Left cardiac atrium (tissue), 4 donors: ENCODE results near the gene SHISAL1. TPM values are rescaled to one million over a fixed set of nuclear protein-coding genes. Genes with fewer than 3 reads are reported as not detected.

ENCODE experiments used
- ATAC-seq, 2 donors: fragments of 200-7000 bp; cut with Tn5 transposase; one replicate each; pipeline ENCODE4 v1.9.1; 2020; ENCODE audit warnings: mild to moderate bottlenecking in 2 of 2, moderate library complexity in 2 of 2
- DNase-seq: peaks from one replicate; pipeline ENCODE4 v3.0.0-alpha.2; 2020
- intact Hi-C, 2 donors: fragments of 100-400 bp; cut with DNase I; formaldehyde crosslinking; loops; one replicate each; pipeline versions ENCODE4 v1.14.1 to v1.15.1; 2022 to 2023
- total RNA-seq, 2 donors: library from RNA; stranded (reverse); fragmentation: NEBNext Ultra II Directional; extraction: Animal tissue kit (Norgen Biotek cat#: 25700); gene quantifications; one replicate each; pipeline ENCODE4 v1.2.1, GENCODE V29; 2021
- donor health status: DM: no; HTN: yes; CAD: no.
- donor health status: DM: no; HTN: yes; CAD: no; lungs with severe emphysema.
- donor health status: DM: yes; HTN: yes; CAD: no.
- donor health status: Dilated cardiomyopathy.

Gene SHISAL1
- total RNA-seq, 2 donors from 2014 or later = 1.4 to 4.2 TPM

DNA sequence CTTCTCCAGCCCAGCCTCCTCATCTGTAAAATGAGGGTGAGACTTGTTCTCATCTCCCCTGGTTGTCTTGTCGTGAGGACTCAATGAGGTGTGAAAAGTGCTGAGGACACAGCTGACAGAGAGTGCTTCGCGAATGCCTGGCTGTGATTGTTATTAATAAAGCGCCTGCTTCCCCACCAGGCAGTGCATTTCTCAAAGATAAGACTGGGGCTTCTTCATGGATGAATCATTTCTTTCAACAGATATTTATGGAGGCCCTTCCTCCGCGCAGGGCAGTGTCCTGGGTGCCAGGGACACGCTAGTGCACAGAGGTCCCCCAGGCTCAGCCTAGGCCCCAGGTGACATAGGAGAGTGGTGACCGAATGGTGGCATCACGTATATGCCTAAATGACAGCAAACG lies 34.3 kb upstream of the SHISAL1 start:
- intact Hi-C loops = no loop called here
- peak; percentile 9 to 68 for ATAC-seq

DNA sequence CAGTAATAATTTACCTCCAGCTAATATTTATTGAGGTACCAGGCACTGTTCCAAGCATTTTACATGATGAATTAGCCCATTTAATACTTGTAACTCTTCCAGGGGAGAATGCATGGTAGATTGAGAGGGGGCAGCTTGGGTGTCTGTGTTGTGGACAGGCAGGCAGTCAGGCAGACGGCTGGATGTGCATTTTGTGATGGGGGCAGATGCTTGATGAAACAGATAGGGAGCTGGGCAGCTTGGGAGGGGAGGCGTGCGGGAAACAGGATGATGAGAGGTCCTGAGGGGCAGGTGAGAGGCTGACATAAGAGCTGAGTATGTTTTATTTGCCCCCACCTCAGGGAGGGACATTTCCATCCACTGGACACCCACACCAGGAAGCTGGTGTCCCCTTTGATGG lies 33.1 kb upstream of the SHISAL1 start:
- intact Hi-C loops = no loop called here
- DNase-seq = no peak
- no peak for ATAC-seq

More for the DNA sequence above, 34.3 kb upstream of the SHISAL1 start:
- DNase-seq = no peak

DNA sequence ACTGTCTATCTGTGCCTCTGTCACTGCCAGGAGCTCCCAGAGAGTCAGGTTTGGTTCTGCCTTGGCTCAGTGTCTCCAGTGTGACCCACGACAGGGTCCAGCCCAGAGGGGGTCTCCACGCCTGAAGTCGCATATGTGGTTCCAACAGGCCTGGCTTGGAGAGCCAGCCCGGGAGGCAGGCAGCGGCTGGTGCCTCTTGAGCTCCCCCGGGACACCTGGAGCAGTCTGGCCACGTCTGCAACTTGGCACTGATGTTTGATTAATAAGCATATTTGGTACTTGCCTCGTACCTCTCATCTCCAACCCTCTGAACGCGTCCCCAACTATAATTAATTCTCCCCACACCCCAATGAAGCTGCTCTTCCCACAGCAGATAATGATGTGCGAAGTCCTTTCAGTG lies 31.7 kb upstream of the SHISAL1 start:
- no peak for ATAC-seq
- intact Hi-C loops = no loop called here
- DNase-seq = no peak

DNA sequence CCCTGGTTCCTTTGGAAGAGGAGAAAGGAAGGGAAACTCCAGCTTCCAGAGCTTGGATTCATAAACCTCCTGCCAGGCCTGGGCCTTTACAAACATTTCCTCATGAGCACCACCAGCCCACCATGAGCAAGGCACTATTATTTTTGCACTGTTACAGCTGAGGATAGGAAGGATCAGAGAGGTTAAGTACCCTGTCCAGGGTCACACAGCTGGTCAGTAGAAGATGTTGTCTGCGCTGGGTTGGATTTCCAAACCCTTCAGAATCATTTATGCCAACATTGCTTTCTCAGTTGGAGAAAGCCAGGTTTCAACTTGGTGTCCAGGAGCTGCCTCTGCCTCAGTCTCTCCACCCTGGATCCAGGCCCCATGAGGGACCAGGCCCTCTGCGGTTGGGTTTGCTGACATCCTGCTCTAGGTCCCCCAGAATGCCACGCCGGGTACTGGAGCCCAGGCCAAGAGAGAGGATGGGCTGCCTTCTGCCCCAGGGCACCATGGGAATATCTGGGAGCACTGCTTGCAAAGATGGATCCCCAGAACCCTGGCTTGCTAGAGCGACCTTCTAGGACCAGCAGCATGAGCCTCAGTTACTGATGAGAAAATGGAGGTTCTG lies 29.7 kb upstream of the SHISAL1 start:
- ATAC-seq (no peak), DNase-seq (no peak)
- intact Hi-C loops = no loop called here

DNA sequence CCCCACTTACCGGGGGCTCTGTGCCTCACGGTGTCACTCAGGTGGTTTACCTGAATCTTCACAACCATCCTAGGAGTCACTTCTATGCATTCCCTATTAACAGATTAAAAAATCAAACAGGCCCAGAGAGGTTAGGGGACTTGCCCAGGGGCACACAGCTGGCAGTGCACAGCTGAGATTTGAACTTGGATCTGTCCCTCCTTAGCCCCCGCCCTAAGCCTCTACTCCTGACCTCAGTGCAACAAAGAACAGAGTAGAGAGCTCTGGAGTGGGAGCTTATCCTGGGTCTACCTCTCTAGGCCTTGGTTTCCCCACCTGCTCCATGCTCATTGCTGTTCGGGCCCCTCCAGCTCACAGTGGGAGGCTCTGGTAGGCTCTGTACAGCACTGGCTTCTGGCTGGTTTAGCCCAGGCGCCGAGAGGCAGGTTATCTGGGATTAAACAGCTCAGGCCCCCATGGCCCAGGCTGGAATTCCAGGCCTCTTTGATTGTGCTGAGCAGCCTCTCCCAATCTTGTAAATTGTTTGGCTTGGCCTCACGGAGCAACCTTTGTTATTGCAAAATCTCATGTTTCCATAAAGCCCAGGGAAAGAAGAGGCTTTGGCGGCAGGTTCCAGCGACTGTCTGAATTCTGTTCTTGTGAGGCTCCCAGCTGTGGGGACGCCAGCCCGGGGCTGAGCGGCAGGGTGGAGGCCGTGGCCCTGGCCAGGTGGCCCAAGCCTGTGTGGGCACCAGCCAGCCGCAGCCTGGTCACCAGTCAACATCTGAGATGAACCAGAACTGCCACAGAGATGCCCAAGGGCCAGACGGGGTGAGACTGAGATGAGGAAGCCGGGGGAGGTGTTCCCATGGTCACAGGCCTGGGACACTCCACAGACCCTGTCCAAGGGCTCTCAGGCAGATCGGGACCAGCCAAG lies 28.9 kb upstream of the SHISAL1 start:
- ATAC-seq (peak; percentile 50 to 67), DNase-seq (peak; percentile 69)
- intact Hi-C loops = no loop called here

DNA sequence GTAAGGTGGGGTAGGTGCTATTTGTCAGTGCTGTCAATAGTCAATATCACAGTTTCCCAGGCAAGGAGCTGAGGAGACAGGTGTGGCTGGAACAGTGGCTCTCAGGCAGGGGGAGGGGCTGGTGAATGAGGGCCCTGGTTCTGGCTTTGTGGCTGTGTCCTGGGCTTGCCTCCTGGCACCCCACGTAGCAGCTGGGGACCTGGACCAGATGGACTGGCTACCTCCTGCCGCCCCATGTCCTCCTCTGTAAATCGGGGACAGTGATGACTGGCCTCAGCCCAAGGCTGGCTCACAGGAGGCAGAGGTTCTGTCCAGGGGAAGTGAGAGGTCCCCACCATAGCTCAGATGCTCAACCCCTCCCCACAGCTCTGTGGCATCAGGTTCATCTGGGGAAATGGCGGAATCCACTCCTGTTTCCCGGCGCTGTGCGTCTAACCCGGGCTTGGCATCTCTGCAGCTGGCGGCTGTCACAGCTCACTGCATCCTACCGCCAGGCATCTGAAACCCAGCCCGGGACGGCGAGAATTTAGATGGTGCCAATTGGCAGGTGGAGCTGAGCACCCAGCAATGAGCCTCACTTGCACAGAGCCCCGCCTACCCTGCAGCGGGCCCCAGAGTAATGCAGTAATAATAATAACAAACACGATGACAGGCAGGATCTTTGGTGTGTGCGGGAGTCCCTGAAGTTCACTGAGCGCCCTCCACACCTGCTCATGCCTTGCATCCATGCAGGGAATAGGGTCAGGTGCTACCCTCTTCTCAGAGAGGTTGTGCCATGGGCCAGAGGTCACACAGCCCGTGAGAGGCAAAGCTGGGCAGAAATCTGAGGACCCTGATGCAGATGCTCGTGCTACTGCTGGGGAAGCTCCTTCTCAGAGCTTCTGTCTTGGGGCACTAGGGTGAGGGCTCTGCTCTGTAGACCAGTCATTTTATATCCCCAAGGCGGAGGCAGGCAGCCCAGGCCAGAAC lies 27.8 kb upstream of the SHISAL1 start:
- DNase-seq (no peak), ATAC-seq (no peak)
- intact Hi-C loops = no loop called here

DNA sequence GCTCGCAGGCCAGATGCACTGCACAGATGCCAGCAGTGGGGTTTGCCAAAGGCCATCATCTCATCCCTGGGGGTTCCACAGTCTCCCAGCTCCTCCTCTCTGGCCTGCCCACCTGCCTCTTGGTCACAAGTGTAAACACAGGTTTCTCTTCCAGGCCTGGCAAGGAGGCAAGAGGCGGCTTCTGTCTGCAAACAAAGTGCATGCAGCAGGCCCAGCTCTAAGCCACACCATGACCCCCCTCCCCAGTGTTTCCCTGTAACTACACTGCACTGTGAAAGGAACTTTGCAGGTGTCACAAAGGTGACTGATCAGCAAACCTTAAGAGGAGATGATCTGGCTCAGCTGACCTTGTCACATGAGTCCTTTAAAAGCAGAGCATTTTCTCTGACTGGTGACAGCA lies 26.2 kb upstream of the SHISAL1 start:
- DNase-seq = no peak
- intact Hi-C loops = no loop called here
- no peak for ATAC-seq

DNA sequence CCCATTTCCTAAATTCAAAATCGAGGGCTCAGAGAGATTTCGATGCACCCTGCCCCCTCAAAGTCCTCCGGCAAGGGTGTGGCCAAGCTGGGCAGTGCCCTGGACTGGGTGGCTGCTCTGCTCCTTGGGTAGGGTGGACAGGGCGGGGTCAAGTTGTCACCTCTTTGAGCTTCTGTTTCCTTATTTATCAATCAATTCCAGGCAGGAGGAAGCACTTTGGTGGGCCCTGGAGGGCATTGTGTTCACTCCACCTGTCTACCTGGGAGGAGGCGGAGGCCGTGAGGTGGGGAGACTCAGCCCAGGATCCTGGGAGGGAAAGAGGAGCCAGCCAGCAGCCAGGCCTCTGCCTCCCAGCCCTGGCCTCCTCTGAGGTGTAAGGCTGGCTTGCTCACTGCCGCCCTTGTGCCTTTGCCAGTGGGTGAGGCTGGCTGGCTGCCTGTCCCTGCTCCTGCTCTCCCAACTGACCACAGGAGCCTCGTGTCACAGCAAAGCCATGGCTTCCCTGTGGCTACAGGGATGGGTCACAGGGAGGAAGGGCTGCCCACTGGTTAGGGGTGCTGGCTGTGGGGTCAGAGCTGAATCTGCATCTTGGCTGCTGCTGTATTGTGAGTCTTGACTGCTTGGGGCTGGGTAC lies 25.5 kb upstream of the SHISAL1 start:
- intact Hi-C loops = no loop called here
- DNase-seq = no peak
- ATAC-seq = peak; percentile 48 to 59

DNA sequence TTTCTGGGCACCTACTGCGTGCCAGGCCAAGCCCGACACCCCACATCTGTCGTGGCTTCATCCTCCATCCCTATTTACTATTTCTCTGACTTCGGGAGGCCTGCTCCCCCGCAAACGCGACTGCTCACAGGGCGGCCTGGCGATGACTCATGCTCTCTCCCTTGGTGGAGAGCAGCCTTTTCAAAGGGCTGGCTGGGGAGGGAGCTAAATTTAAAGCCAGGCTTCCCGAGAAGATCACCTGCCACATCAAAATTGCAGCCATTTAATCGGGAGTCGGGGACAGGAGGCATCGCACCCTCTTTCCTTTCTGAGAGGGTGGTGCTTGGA lies 24.9 kb upstream of the SHISAL1 start:
- DNase-seq (peak; percentile 72), ATAC-seq (peak; percentile 58 to 73)
- intact Hi-C loops = no loop called here

DNA sequence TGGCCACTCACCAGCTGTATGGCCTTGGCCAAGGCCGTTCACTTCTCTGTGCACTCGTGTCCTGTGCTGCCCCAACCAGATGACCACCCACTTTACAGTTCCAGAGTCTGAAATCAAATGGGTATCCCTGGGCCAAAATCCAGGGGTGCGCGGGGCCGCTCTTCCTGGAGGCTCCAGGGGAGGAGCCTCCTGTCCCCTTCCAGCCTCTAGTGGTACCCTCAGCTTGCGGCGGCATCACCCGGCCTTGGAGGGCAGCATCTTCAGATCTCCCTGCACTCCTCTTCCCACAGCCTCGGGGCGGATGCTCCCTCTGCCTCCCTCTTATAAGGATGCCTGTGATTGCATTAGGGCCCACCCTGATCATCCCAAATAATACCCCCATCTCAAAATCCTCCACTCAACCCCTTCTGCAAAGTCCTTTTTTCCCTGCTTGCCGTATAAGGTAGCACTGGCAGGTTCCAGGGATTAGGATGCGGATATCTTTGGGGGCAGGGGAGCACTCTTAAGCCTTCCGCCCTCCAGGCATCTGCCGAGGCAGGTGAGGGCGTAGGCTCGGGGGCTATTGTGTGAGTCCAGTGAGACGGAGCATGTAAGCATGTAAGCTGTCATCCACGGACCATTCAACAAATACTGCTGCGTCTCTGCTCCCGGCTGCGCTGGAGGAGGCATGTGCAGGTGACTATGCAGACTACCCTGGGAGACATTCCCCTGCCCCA lies 24.4 kb upstream of the SHISAL1 start:
- no peak for DNase-seq
- intact Hi-C loops = no loop called here
- no peak for ATAC-seq

DNA sequence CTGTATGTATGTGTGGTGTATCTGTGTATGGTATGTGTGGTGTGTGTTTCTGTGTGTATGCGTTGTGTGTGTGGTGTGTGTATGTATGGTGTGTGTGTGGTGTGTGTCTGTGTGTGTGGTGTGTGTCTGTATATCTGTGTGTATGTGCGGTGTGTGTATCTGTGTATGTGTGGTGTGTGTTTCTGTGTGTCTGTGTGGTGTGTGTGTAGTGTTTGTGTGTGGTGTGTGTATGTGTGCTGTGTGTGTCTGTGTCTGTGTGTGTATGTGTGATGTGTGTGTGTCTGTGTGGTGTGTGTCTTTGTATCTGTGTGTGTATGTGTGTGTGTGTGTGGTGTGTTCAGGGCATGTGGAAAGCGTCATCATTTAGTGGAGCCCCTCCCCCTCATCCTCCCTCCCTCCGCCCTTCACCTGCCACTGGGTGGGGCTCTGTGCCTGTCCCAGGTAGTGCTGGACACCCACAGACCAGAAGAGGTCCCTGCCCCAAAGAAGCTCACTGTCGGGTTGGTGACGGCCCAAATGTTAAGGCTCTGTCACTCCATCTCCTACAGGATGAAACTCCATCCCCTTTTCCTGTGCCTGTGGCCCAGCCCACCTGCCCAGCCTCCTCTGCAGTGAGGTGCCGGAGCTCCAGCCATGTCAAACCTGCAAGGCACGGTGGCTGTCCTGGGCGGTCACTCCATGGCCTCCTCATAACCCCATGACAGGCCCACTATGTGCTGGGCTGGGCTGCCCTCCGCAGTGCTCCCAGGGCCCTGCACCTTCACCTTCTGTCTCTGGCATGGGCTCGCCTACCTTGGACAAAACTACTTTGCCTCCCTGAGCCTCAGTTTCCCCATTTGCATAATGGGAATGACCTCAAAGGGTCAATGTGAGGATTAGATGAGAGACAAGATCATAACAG lies 23.4 kb upstream of the SHISAL1 start:
- DNase-seq (no peak), ATAC-seq (no peak)
- intact Hi-C loops = no loop called here

DNA sequence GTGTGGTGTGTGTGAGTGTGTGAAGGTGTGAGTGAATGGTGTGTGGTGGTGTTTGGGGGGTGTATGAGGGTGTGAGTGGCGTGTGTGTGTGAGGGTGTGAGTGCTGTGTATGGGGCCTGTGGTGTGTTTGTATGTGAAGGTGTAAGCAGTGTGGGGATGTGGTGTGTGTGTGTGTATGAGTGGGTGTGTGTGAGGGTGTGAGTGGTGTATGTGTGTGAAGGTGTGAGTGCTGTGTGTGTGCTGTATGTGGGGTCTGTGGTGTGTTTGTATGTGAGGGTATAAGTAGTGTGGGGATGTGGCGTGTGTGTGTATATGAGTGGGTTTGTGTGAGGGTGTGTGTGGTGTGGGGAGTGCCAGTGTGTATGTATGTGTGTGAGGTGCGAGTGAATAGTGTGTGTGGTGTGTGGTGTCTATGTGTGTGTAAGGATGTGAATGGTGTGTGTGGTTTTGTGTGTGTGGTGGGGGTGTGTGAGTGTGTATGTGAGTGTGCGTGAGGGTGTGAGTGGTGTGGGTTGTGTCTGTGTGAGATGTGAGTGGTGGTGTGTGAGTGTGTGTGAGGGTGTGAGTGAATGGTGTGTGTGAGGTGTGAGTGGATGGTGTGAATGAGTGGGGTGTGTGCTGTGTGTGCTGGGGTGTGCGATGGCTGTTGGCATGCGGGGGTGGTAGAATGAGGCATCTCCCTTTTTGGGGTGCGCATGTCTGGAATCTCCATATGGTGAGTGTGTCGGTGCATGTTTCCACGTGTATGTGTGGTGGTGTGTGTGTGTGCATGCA lies 22.5 kb upstream of the SHISAL1 start:
- DNase-seq (no peak), ATAC-seq (no peak)
- intact Hi-C loops = no loop called here

DNA sequence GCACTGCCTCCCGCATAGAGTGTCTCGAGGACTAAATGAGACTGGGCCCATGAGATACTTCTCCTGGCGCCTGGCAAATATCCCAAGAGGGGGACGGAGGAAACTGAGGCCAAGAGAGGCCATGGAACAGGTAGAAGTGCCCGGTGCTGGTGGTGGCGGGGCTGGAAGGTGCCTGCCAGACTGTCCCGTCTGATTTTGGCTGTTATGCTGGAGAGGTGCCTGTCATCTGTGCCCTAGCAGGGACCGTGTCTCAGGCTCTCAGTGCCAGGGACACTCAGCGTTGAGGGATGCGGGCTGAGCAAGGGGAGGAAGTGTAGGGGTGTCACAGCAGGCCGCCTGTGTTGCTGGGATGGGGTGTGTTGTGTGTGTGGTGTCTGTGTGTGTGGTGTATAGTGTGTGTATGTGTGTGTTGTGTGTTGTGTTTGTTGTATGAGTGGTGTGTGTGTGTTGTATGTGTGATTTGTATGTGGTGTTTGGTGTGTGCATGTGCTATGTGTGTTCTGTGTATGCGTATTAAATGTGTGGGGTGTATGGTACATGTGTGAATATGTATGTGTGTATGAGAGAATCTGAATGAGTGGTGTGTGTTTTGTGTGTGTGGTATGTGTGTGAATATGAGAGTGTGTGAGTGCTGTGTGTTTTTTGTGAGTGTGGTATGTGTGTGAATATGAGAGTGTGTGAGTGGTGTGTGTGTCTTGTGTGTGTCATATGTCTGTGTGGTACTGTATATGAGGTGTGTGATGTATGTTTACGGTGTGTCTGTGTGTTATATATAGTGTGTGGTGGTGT lies 21.3 kb upstream of the SHISAL1 start:
- no peak for DNase-seq
- no peak for ATAC-seq
- intact Hi-C loops = no loop called here

DNA sequence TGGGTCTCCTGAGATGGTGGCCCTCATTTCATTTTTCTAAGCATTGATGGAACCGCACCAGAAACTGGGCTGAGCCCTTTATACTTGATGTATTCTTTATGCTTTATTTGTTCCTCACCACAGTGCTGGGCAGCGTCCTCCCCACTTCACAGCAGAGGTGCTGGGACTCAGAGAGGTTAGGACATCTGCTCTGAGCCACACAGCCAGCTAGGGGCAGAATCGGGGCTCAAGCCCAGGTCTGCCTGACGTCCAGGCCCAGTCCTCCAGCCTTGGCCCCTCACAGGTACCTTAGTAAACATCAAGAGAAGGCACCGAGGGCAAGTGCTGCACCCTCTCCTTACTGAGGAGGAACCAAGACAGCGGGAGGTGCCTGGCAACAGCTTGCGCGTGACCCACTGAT lies 20.2 kb upstream of the SHISAL1 start:
- intact Hi-C loops = no loop called here
- ATAC-seq (no peak), DNase-seq (no peak)

DNA sequence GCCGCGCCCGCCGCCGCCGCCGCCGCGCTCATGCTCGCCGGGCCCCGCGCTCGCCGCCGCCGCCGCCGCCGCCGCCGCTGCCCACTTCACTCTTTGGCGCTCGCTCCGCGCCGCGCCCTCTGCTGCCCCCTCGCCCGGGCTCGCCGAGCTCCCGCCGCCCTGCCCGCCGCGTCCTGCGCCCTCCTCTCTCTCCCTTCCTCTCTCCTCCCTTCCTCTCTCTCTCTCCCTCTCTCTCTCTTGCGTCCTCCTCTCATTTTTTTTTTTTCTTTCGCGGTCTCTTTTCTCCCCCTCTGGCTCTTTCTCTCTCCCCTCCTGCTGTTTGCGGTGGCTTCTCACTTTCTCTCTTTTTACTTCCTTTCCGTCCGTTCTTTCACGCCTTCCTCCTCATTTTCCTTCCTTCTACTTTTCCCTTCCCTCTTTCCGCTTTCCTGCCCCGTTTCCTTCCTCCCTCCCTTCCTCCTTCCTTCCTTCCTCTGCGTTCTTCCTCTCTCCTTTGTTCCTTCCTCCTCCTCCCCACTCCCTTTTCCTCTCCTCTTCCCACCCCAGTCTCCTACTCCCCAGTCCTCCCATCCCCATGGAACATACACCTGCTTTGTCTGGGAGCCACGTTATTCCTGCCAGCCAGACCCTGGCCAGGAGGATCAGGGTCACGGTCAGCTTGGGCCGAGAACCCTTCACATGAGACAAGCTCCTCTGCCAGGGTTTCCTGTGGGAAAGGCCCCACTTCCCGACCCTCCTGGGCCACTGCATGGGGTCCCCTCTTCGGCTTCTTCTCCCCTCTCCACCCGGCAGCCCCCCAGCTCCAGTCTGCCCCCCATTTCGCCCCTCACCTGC lies 19.3 kb upstream of the SHISAL1 start:
- ATAC-seq = peak; percentile 56 to 58
- intact Hi-C loops = no loop called here
- DNase-seq = no peak
